ENCODE results near the gene IP6K3. TPM values are rescaled to one million over a fixed set of nuclear protein-coding genes. Genes with fewer than 3 reads are reported as not detected.

The IP6K3 gene
- total RNA-seq, 1 donor from 2014 or later, result not detected

GRCh38 chr6:33691456-33692077, 55.1 kb downstream of the IP6K3 start:
- intact Hi-C loops (cut with micrococcal nuclease), result no loop called here

DNA sequence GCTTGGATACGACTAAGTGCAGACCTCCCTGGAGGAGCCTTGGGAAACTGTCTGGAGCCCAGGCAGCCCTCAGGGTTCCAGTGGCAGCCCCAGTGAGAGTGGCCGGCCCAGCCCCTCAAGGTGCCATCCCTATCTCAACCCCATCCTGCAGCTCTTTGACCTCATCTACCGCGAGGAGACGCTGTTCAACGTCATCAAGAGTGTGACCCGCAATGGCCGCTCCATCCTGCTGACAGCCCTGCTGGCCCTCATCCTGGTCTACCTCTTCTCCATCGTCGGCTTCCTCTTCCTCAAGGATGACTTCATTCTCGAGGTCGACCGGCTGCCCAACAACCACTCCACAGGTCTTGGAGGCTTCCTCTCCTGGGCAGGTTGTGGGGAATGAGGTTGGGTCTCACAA, 55.9 kb downstream of the IP6K3 start:
- intact Hi-C loops (cut with micrococcal nuclease), result no loop called here

GRCh38 chr6:33689879-33690278, 56.8 kb downstream of the IP6K3 start:
- intact Hi-C loops (cut with micrococcal nuclease), result no loop called here

DNA sequence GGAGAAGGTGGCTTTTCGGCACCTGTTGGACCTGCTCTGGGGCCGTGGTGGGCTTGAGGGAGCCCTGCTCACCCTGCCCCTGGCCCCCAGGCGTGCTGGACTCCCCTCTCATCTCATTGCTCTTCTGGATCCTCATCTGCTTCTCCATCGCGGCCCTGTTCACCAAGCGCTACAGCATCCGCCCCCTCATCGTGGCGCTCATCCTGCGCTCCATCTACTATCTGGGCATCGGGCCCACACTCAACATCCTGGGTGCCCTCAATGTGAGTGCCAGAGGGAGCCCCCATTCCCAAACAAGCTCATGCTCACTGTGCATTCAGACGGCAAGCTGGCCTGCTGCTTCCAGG, 57.6 kb downstream of the IP6K3 start:
- intact Hi-C loops (cut with micrococcal nuclease), result no loop called here

- intact Hi-C loops (cut with micrococcal nuclease), result no loop called here
Measured at GRCh38 chr6:33688451-33689147, 58.1 kb downstream of the IP6K3 start.

- intact Hi-C loops (cut with micrococcal nuclease), result no loop called here
Measured at GRCh38 chr6:33688006-33688405, 58.7 kb downstream of the IP6K3 start.

DNA sequence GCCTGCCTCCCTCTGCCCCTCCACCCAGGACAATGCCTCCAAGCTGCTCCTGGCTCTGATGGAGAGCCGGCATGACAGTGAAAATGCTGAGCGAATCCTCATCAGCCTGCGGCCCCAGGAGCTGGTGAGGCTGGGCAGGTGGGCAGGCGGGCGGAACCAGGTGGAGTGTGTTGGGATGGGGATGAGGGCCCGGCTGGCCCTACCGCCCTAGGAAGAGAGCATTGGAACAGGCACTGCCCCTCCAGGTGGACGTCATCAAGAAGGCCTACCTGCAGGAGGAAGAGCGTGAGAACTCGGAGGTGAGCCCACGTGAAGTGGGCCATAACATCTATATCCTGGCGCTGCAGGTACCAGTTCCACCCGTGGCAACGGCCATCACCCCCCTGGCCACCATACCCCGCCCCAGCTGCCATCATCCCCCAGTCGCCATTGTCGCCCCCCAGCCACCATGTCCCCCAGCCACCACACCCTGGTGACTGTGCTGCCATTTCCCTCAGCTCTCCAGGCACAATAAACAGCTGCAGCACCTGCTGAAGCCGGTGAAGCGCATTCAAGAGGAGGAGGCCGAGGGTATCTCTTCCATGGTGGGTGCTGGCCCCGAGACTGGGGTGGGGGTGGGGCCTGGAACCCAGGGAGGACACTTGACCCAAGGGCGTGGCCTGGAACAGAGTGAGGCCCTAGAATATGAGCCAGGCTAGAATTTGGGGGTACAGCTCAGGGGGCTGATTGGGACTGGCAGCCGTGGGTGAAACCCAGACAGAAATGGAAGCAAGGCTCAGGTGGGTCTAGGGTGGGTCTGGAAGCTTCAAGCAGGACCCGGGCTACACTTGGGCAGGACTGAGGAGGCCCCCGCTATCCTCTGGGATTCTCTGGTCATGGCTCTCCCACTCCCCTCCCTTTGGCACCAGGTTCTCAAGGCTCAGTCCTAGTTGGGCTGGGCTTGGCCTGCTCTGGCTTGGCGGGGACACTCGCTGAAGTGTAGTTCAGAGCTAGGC, 59.4 kb downstream of the IP6K3 start:
- intact Hi-C loops (cut with micrococcal nuclease), result no loop called here

DNA sequence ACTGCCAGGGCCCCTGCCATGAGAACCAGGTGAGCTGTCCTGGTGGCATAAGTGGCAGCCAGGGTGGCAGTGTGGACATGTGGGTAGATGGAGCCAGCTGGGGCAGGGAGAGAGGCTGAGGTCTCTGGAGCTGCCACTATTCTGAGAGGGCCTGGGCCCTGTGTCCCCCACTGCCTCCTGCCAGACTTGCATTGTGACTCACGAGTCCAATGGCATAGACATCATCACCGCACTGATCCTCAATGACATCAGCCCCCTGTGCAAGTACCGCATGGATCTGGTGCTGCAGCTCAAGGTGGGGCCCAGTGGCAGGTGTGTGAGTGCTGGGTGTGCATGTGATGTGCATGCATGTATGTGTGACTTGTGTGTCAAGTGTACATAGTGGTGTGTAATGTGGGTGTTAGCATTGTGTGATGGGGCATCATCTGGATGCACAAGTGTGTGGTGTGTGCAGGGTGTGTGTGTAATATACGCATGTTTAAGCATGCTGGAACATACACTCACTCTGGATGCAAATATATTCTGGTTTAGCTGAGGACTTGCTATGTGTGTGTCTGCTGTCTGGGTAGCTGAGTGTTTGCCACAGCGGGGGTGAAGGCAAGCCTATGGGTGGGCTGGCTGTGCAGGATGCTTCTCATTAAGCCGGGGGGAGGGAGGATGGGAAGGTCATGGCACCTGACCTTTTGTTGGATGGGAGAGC, 60.3 kb downstream of the IP6K3 start:
- intact Hi-C loops (cut with micrococcal nuclease), result no loop called here

- intact Hi-C loops (cut with micrococcal nuclease), result no loop called here
Measured at GRCh38 chr6:33685411-33686224, 61.1 kb downstream of the IP6K3 start.

- intact Hi-C loops (cut with micrococcal nuclease), result no loop called here
Measured at GRCh38 chr6:33684983-33685382, 61.7 kb downstream of the IP6K3 start.

DNA sequence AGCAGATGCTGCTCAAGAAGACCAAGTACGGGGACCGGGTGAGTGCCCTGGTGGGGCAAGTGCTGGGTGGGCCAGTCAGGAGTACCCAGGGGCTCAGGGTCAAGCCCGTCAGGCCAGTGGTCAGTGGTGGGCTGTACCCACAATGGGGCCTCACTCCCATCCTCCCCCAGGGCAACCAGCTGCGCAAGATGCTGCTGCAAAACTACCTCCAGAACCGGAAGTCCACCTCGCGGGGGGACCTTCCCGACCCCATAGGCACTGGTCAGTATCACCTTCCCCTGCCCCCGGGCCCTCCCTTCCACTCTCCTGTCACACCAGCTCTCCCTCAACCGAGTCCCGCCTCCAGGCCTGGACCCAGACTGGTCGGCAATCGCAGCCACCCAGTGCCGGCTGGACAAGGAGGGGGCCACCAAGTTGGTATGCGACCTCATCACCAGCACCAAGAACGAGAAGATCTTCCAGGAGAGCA, 62.2 kb downstream of the IP6K3 start:
- intact Hi-C loops (cut with micrococcal nuclease), result no loop called here

DNA sequence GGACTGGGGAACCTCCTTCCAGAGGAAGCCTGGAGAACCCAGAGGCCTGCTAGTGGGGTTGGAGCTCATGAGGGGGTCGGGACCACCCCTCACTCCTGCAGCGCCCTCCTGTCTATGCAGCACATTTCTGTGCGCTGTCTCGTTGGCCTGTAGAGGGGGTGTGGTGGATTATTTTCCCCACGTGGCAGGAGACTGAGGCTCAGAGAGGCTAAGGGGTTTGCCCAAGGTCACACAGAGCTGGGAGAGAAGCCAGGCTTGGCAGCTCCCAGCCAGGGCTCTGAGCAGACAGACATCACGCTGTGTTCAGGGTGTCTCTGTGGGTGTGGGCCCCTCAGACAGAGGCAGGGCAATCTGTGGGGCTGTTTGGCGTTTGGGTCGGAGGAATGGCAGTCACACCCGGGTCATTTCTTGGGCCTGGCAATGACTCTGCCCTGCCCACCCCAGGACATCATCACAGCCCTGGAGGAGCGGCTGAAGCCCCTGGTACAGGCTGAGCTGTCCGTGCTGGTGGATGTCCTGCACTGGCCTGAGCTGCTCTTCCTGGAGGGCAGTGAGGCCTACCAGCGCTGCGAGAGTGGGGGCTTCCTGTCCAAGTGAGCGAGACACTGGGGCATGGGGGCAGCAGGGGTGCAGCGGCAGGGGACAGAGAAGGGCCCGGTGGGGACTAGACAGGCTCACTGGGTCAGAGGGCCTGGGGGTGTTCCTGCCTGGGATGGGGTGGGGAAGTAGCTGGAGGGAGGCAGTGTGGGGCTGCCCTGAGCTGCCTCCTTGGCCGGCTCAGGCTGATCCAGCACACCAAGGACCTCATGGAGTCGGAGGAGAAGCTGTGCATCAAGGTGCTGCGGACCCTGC, 62.9 kb downstream of the IP6K3 start:
- intact Hi-C loops (cut with micrococcal nuclease), result no loop called here

DNA sequence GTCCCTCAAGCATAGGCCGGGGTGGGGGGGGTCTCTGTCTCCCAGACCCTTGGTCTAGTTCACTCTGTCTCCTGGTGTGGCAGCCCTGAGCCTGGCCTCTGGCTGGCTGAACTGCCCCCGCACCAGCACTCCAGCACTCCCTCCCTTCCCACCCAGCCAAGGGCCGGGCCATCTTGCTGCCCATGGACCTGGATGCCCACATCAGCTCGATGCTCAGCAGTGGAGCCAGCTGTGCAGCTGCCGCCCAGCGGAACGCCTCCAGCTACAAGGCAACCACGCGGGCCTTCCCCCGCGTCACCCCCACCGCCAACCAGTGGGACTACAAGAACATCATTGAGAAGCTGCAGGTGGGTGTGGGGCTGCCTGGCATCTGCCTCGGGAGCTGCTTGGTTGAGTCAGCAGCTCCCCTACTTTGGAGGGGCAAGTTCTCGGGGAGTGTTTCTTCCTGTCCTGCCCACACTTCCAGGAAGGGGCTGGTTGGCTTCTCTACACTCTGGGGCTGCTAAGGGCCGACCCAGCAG, 63.6 kb downstream of the IP6K3 start:
- intact Hi-C loops (cut with micrococcal nuclease), result no loop called here

- intact Hi-C loops (cut with micrococcal nuclease), result no loop called here
Measured at GRCh38 chr6:33682341-33682740, 64.4 kb downstream of the IP6K3 start.

GRCh38 chr6:33679761-33680160, 66.9 kb downstream of the IP6K3 start:
- intact Hi-C loops (cut with micrococcal nuclease), result no loop called here

GRCh38 chr6:33678932-33679490, 67.7 kb downstream of the IP6K3 start:
- intact Hi-C loops (cut with micrococcal nuclease), result no loop called here

GRCh38 chr6:33678233-33678931, 68.3 kb downstream of the IP6K3 start:
- intact Hi-C loops (cut with micrococcal nuclease), result no loop called here

GRCh38 chr6:33677689-33678088, 69.0 kb downstream of the IP6K3 start:
- intact Hi-C loops (cut with micrococcal nuclease), result no loop called here
